BJ (cell line): Measurements from ENCODE around the gene ABLIM2. TPM values are rescaled to one million over a fixed set of nuclear protein-coding genes. Genes with fewer than 3 reads are reported as not detected.

Source experiments
- CTCF ChIA-PET: fragments of 350-600 bp; formaldehyde crosslinking; extraction: SDS; loops from one replicate; lab custom pipeline; 2021; ENCODE audit warnings: antibody characterized with exemption, inconsistent platforms; lab: Yijun Ruan, JAX
- POLR2A ChIA-PET: fragments of 300-600 bp; sonication (Branson Sonifier 250); formaldehyde crosslinking; extraction: SDS; loops from one replicate; lab custom pipeline; 2021; ENCODE audit warnings: antibody characterized with exemption; lab: Charles Lee
- DNase-seq: peaks from one replicate; pipeline ENCODE4 v3.0.0-alpha.2; 2011; ENCODE audit warnings: low read depth
- H3K27me3 ChIP-seq: 2 replicates; pipeline ENCODE4 v1.6.0; 2011; ENCODE audit warnings: low read length; ENCODE audit not compliant: control insufficient read depth, insufficient read depth
- H3K36me3 ChIP-seq: 2 replicates; pipeline ENCODE4 v1.5.1; 2011; ENCODE audit warnings: low read length; ENCODE audit not compliant: control insufficient read depth, insufficient read depth
- H3K4me3 ChIP-seq: 2 replicates; pipeline ENCODE4 v1.5.1; 2011; ENCODE audit warnings: low read depth, mild to moderate bottlenecking, control low read depth, low read length
- CTCF ChIP-seq: IDR thresholded peaks from 2 replicates; pipeline ENCODE4 v1.5.1; 2011; ENCODE audit warnings: low read depth, mild to moderate bottlenecking, control low read depth, inconsistent platforms, low read length, moderate library complexity; ENCODE audit not compliant: insufficient read depth
- polyA plus RNA-seq: library from polyadenylated mRNA; depleted of rRNA; stranded (reverse); fragments of >200 nt; gene quantifications from 2 replicates; pipeline ENCODE4 v1.2.3, GENCODE V29; 2011

The ABLIM2 gene
- polyA plus RNA-seq, 1 experiment, result 0.07 TPM

GRCh38 chr4:7960017-7960789 lies 198.4 kb downstream of the ABLIM2 start:
- H3K4me3 ChIP-seq, result no peak overlapping the region
- ChIA-PET CTCF (no interaction called here), POLR2A (no interaction called here)
- TF ChIP-seq CTCF, result no peak
- 0 out of 2 replicates have a peak, but pooled peaks cover 2% of the 10 kb centered on the region for H3K27me3 ChIP-seq
- no peak for DNase-seq
- H3K36me3 ChIP-seq, result no peaks in the 10 kb centered on the region

GRCh38 chr4:7959078-7959477 lies 199.5 kb downstream of the ABLIM2 start:
- no peak; the same call in 1 of the 2 replicates for TF ChIP-seq CTCF
- no peak for DNase-seq
- CTCF ChIA-PET, result interaction anchor here (1.1 kb wide), 1 partner anchor 16 kb away, joined by 3 read pairs; no protein-coding TSS in a partner anchor
- H3K36me3 ChIP-seq, result no peaks in the 10 kb centered on the region
- POLR2A ChIA-PET, result no interaction called here
- H3K27me3 ChIP-seq, result 0 out of 2 replicates have a peak, but pooled peaks cover 2% of the 10 kb centered on the region
- H3K4me3 ChIP-seq, result no peak overlapping the region

- CTCF ChIA-PET, result interaction anchor here (0.9 to 1.4 kb wide), 3 partner anchors 17 to 155 kb away, joined by 3 to 4 read pairs (median 3); partner anchors contain the start of gene AFAP1
- POLR2A ChIA-PET, result no interaction called here
- H3K27me3 ChIP-seq, result no peaks in the 10 kb centered on the region
- no peak for DNase-seq
- H3K4me3 ChIP-seq, result no peak overlapping the region
- TF ChIP-seq CTCF, result no peak
- no peaks in the 10 kb centered on the region for H3K36me3 ChIP-seq
Observed at GRCh38 chr4:7956934-7957656, 201.5 kb downstream of the ABLIM2 start.

GRCh38 chr4:7956270-7956808 lies 202.3 kb downstream of the ABLIM2 start:
- ChIA-PET POLR2A (no interaction called here), CTCF (interaction anchor here (0.6 to 1.4 kb wide), 3 partner anchors 16 to 317 kb away, joined by 3 to 4 read pairs (median 3); partner anchors contain the start of gene AFAP1)
- TF ChIP-seq CTCF, result no peak
- H3K36me3 ChIP-seq, result no peaks in the 10 kb centered on the region
- no peak overlapping the region for H3K4me3 ChIP-seq
- DNase-seq, result no peak
- no peaks in the 10 kb centered on the region for H3K27me3 ChIP-seq

GRCh38 chr4:7955393-7955792 lies 203.2 kb downstream of the ABLIM2 start:
- CTCF ChIA-PET, result no interaction called here
- DNase-seq, result no peak
- no peak for TF ChIP-seq CTCF
- POLR2A ChIA-PET, result no interaction called here
- H3K36me3 ChIP-seq, result no peaks in the 10 kb centered on the region
- H3K27me3 ChIP-seq, result no peaks in the 10 kb centered on the region
- H3K4me3 ChIP-seq, result no peak overlapping the region
